DOHH2 (cell line): ENCODE data around the gene AFM.

Source experiments
- H3F3A ChIP-seq: fragments of 200-600 bp; sonication (generic), shearing (Covaris generic); 2 replicates; pipeline ENCODE4 v1.6.0; 2016; ENCODE audit warnings: antibody characterized with exemption, mild to moderate bottlenecking; ENCODE audit not compliant: control insufficient read depth, insufficient read depth
- H3K27ac ChIP-seq: fragments of 200-600 bp; sonication (generic); 2 replicates; pipeline ENCODE4 v1.5.1; 2014; ENCODE audit warnings: low read depth, mild to moderate bottlenecking, low read length, moderate library complexity
- H3K27me3 ChIP-seq: fragments of 200-600 bp; sonication (generic); 2 replicates; pipeline ENCODE4 v1.6.1; 2014; ENCODE audit warnings: mild to moderate bottlenecking, low read length, mixed read lengths; ENCODE audit not compliant: control insufficient read depth
- H3K36me3 ChIP-seq: fragments of 200-600 bp; sonication (generic); 2 replicates; pipeline ENCODE4 v1.6.1; 2014; ENCODE audit warnings: mild to moderate bottlenecking, low read length, moderate library complexity, mixed read lengths; ENCODE audit not compliant: control insufficient read depth
- H3K4me1 ChIP-seq: fragments of 200-600 bp; sonication (generic); 2 replicates; pipeline ENCODE4 v1.6.1; 2014; ENCODE audit warnings: mild to moderate bottlenecking, low read length, mixed read lengths; ENCODE audit not compliant: control insufficient read depth
- H3K4me2 ChIP-seq: fragments of 200-600 bp; sonication (generic); 2 replicates; pipeline ENCODE4 v1.6.0; 2014; ENCODE audit warnings: mild to moderate bottlenecking, low read length, moderate library complexity
- H3K4me3 ChIP-seq: fragments of 200-600 bp; sonication (generic); 2 replicates; pipeline ENCODE4 v1.5.1; 2014; ENCODE audit warnings: mild to moderate bottlenecking, low read length, mixed read lengths
- H3K79me2 ChIP-seq: fragments of 200-600 bp; sonication (generic); 2 replicates; pipeline ENCODE4 v1.6.1; 2014; ENCODE audit warnings: mild to moderate bottlenecking, low read length, mixed read lengths; ENCODE audit not compliant: control insufficient read depth
- H3K9me2 ChIP-seq: fragments of 200-600 bp; sonication (generic); replicated peaks from 2 replicates; pipeline ENCODE4 v1.6.1; 2014; ENCODE audit warnings: mild to moderate bottlenecking, low read length, mixed read lengths; ENCODE audit not compliant: control insufficient read depth
- H3K9me3 ChIP-seq: fragments of 200-600 bp; sonication (generic); 2 replicates; pipeline ENCODE4 v1.6.1; 2014; ENCODE audit warnings: antibody characterized with exemption, low read length, mixed read lengths; ENCODE audit not compliant: control insufficient read depth, insufficient read depth
- H4K20me1 ChIP-seq: fragments of 200-600 bp; sonication (generic); 2 replicates; pipeline ENCODE4 v1.6.0; 2014; ENCODE audit warnings: low read depth, mild to moderate bottlenecking, antibody characterized with exemption, low read length, moderate library complexity; ENCODE audit not compliant: control insufficient read depth, insufficient read depth
- CTCF ChIP-seq: fragments of 200-600 bp; sonication (generic); IDR thresholded peaks from one replicate; pipeline ENCODE4 v1.5.1; 2014; ENCODE audit warnings: antibody characterized with exemption, mild to moderate bottlenecking, low read depth, low read length; ENCODE audit not compliant: poor library complexity, severe bottlenecking
- EZH2phosphoT487 ChIP-seq: fragments of 200-600 bp; sonication (generic); IDR thresholded peaks from 2 replicates; pipeline ENCODE4 v1.6.1; 2017; ENCODE audit warnings: borderline replicate concordance, mild to moderate bottlenecking, antibody characterized with exemption, low read length, moderate library complexity, mixed read lengths

Gene AFM

GRCh38 chr4:73450398-73451004, 31.0 kb upstream of the AFM start:
- no peaks in the 10 kb centered on the region for H3K9me2 ChIP-seq
- no peak overlapping the region for H3K4me3 ChIP-seq
- no peaks in the 10 kb centered on the region for H3K4me1 ChIP-seq
- H3F3A ChIP-seq: no peaks in the 10 kb centered on the region
- no peaks in the 10 kb centered on the region for H3K79me2 ChIP-seq
- H3K36me3 ChIP-seq: no peaks in the 10 kb centered on the region
- no peaks in the 10 kb centered on the region for H3K9me3 ChIP-seq
- H3K4me2 ChIP-seq: no peak overlapping the region
- no peaks in the 10 kb centered on the region for H4K20me1 ChIP-seq
- H3K27me3 ChIP-seq: no peaks in the 10 kb centered on the region
- no peak overlapping the region for H3K27ac ChIP-seq
- TF ChIP-seq CTCF (no peak), EZH2phosphoT487 (no peak)

GRCh38 chr4:73451404-73451803, 30.1 kb upstream of the AFM start:
- no peaks in the 10 kb centered on the region for H3F3A ChIP-seq
- TF ChIP-seq EZH2phosphoT487: no peak
- no peak for TF ChIP-seq CTCF
- no peaks in the 10 kb centered on the region for H3K4me1 ChIP-seq

GRCh38 chr4:73451981-73452747, 29.4 kb upstream of the AFM start:
- H3K4me3 ChIP-seq: no peak overlapping the region
- H3K4me1 ChIP-seq: no peaks in the 10 kb centered on the region
- H3K36me3 ChIP-seq: no peaks in the 10 kb centered on the region
- H3K9me3 ChIP-seq: no peaks in the 10 kb centered on the region
- no peaks in the 10 kb centered on the region for H3K9me2 ChIP-seq
- no peaks in the 10 kb centered on the region for H4K20me1 ChIP-seq
- TF ChIP-seq EZH2phosphoT487 (no peak), CTCF (no peak)
- H3K79me2 ChIP-seq: no peaks in the 10 kb centered on the region
- no peaks in the 10 kb centered on the region for H3F3A ChIP-seq
- H3K27ac ChIP-seq: no peak overlapping the region
- no peaks in the 10 kb centered on the region for H3K27me3 ChIP-seq
- H3K4me2 ChIP-seq: no peak overlapping the region

More at GRCh38 chr4:73451404-73451803, 30.1 kb upstream of the AFM start:
- no peak overlapping the region for H3K4me2 ChIP-seq
- no peak overlapping the region for H3K27ac ChIP-seq
- H4K20me1 ChIP-seq: no peaks in the 10 kb centered on the region
- no peaks in the 10 kb centered on the region for H3K9me3 ChIP-seq
- no peaks in the 10 kb centered on the region for H3K79me2 ChIP-seq
- H3K9me2 ChIP-seq: no peaks in the 10 kb centered on the region
- no peaks in the 10 kb centered on the region for H3K36me3 ChIP-seq
- H3K27me3 ChIP-seq: no peaks in the 10 kb centered on the region
- no peak overlapping the region for H3K4me3 ChIP-seq
